DND-41 (cell line): Measurements from ENCODE around the gene PAGE5.

Experiments used
- CTCF ChIP-seq: IDR thresholded peaks from 2 replicates; pipeline ENCODE4 v1.5.1; 2012; ENCODE audit warnings: borderline replicate concordance, low read length, moderate library complexity, mild to moderate bottlenecking; ENCODE audit not compliant: poor library complexity, severe bottlenecking; ENCODE audit errors: extremely low read depth
- EZH2 ChIP-seq: IDR thresholded peaks from 3 replicates; pipeline ENCODE4 v1.6.1; 2012; ENCODE audit warnings: borderline replicate concordance, low read depth, mild to moderate bottlenecking, moderate library complexity, low read length, inconsistent platforms; ENCODE audit not compliant: severe bottlenecking

DNA sequence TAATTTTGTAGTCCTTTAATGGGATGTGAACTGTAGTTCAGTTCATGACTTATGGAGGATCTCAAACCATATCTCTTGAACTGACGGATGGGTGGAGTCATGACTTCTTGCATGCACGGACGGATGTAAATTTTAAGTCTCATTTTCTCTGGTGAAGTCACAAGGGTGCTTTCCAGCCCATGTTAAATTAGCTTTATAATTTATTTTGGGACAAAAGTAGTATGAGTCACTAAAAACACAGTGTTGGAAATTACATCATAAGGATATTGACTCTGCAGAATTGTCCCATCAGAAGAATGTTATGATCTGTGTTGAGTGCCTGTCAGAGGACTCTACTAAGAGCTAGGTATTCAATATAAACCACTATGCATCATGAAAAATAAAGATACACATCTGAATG, 6.8 kb upstream of the PAGE5 start:
- TF ChIP-seq CTCF (no peak), EZH2 (no peak)
